HepG2 (cell line): Measurements from ENCODE around the gene CPLX1. TPM values are rescaled to one million over a fixed set of nuclear protein-coding genes. Genes with fewer than 3 reads are reported as not detected.

Experiments
- ATM ChIP-seq: fragments of 450-650 bp; IDR thresholded peaks from 2 replicates; pipeline ENCODE4 v1.7.1; 2017; ENCODE audit warnings: mild to moderate bottlenecking, borderline replicate concordance
- CREB3 ChIP-seq: sonication (generic); formaldehyde crosslinking; IDR thresholded peaks from 2 replicates; pipeline ENCODE4 v1.5.0; 2020; ENCODE audit warnings: missing genetic modification reagents
- FOXO1 ChIP-seq: sonication (generic); formaldehyde crosslinking; IDR thresholded peaks from 2 replicates; pipeline ENCODE4 v1.4.0; 2020; ENCODE audit warnings: missing genetic modification reagents
- KLF11 ChIP-seq: IDR thresholded peaks from 2 replicates; pipeline ENCODE4 v1.6.1; 2016; ENCODE audit warnings: missing compliant biosample characterization
- MBNL3 ChIP-seq: fragments of 250-450 bp; sonication (Bioruptor Pico); conservative IDR thresholded peaks from 2 replicates; pipeline ENCODE4 v1.8.0; 2022; ENCODE audit warnings: mild to moderate bottlenecking, inconsistent platforms
- SALL1 ChIP-seq: sonication (generic); formaldehyde crosslinking; IDR thresholded peaks from 2 replicates; pipeline ENCODE4 v1.8.0; 2022; ENCODE audit warnings: mild to moderate bottlenecking, missing genetic modification reagents
- SSRP1 ChIP-seq: IDR thresholded peaks from 2 replicates; pipeline ENCODE4 v1.6.1; 2016; ENCODE audit warnings: control low read depth
- TAF1 ChIP-seq: sonication (generic); formaldehyde crosslinking; IDR thresholded peaks from 2 replicates; pipeline ENCODE4 v1.4.0; 2020; ENCODE audit warnings: missing genetic modification reagents
- YY1 ChIP-seq: IDR thresholded peaks from 2 replicates; pipeline ENCODE4 v1.6.1; 2011; ENCODE audit warnings: low read length, low read depth, moderate library complexity, mild to moderate bottlenecking; ENCODE audit not compliant: insufficient read depth, insufficient replicate concordance
- ZBTB4 ChIP-seq: sonication (generic); formaldehyde crosslinking; IDR thresholded peaks from 2 replicates; pipeline ENCODE4 v1.4.0; 2020; ENCODE audit warnings: missing genetic modification reagents, mild to moderate bottlenecking, borderline replicate concordance
- ZBTB42 ChIP-seq: sonication (generic); formaldehyde crosslinking; IDR thresholded peaks from 2 replicates; pipeline ENCODE4 v1.5.0; 2020; ENCODE audit warnings: mild to moderate bottlenecking, missing genetic modification reagents
- ZFP82 ChIP-seq: sonication (generic); formaldehyde crosslinking; IDR thresholded peaks from 2 replicates; pipeline ENCODE4 v1.5.1; 2020; ENCODE audit warnings: mild to moderate bottlenecking, missing genetic modification reagents, borderline replicate concordance
- ZNF260 ChIP-seq: sonication (generic); formaldehyde crosslinking; IDR thresholded peaks from 2 replicates; pipeline ENCODE4 v1.4.0; 2020; ENCODE audit warnings: missing genetic modification reagents, low read depth, mild to moderate bottlenecking, borderline replicate concordance
- ZNF605 ChIP-seq: sonication (generic); formaldehyde crosslinking; IDR thresholded peaks from 2 replicates; pipeline ENCODE4 v1.8.0; 2022; ENCODE audit warnings: mild to moderate bottlenecking, missing genetic modification reagents
- ZZZ3 ChIP-seq: sonication (generic); formaldehyde crosslinking; IDR thresholded peaks from 2 replicates; pipeline ENCODE4 v1.4.0; 2020; ENCODE audit warnings: missing genetic modification reagents, mild to moderate bottlenecking, borderline replicate concordance
- polyA plus RNA-seq, 8 experiments: library from polyadenylated mRNA; depleted of rRNA in 3 of 8; stranded (reverse) in 7 of 8; unstranded in 1 of 8; fragments of >200 nt; fragmentation: Illumina TruSeq in 4 of 8; extraction: Trizol in 4 of 8; gene quantifications; 2 replicates each; pipeline versions ENCODE4 v1.2.1 to v1.2.3, GENCODE V29; 2011 to 2016; ENCODE audit warnings: low read depth in 4 of 8, missing spikeins in 1 of 8, mixed read lengths in 1 of 8; ENCODE audit not compliant: insufficient read depth in 1 of 8
- total RNA-seq, 5 experiments: library from RNA; depleted of rRNA; stranded (reverse); fragments of >200 nt; fragmentation: Illumina TruSeq; extraction: Trizol; gene quantifications; 2 replicates each; pipeline ENCODE4 v1.2.3, GENCODE V29; 2016; ENCODE audit warnings: low read depth in 1 of 5
- TF ChIP-seq, protein P1 (sequence below): sonication (generic); formaldehyde crosslinking; IDR thresholded peaks from 2 replicates; pipeline ENCODE4 v1.4.0; 2020; ENCODE audit warnings: low read depth, mild to moderate bottlenecking, missing genetic modification reagents
- TF ChIP-seq, protein P2 (sequence below): IDR thresholded peaks from 2 replicates; pipeline ENCODE4 v1.6.1; 2012; ENCODE audit warnings: inconsistent platforms
- TF ChIP-seq, protein P3 (sequence below): sonication (generic); formaldehyde crosslinking; conservative IDR thresholded peaks from 2 replicates; pipeline ENCODE4 v1.4.0; 2020; ENCODE audit warnings: mild to moderate bottlenecking, missing genetic modification reagents, moderate library complexity

CPLX1 gene
- total and polyA plus RNA-seq, 2 of the 13 experiments (the other 11 are each of a cell fraction or from before 2014, with no cell fraction given) = 0.18 TPM

DNA sequence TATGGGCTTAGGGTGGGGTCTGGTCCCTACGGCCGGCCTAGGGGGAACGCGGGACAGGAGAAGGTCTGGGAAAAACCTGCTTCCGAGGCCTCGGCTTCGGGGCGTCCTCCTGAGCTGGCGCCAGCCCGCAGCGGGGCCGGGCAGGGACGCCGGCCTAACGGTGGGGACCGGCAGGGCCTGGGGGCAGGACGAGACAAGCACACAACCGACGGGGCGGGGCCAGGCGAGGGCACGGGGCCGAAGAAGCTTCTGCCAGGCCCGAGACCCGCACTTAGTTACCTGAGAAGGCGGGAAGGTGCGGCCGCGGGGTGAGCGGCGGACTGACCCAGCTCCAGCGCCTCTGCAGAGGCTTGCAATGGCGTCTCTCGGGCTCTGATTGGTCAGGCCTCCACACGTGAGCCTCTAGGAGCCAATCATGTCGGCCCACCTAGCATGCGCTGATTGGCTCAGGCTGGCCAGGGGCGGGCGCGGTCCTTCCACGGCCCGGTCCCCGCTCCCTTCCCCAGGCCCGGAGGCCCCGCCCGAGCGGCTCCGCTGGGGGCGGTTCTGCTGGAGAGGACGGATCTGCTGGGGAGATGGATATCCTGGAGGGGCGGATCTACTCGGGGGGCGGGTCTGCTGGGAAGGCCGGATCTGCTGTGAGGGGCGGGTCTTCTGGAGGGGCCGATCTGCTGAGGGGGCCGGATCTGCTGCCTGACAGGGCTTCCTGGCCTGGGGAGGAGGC lies 44.3 kb downstream of the CPLX1 start (continued):
- TF ChIP-seq, protein P1, sequence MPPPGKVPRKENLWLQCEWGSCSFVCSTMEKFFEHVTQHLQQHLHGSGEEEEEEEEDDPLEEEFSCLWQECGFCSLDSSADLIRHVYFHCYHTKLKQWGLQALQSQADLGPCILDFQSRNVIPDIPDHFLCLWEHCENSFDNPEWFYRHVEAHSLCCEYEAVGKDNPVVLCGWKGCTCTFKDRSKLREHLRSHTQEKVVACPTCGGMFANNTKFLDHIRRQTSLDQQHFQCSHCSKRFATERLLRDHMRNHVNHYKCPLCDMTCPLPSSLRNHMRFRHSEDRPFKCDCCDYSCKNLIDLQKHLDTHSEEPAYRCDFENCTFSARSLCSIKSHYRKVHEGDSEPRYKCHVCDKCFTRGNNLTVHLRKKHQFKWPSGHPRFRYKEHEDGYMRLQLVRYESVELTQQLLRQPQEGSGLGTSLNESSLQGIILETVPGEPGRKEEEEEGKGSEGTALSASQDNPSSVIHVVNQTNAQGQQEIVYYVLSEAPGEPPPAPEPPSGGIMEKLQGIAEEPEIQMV = peak; percentile 57; the same call in 1 of the 2 replicates
- TF ChIP-seq ZBTB4 (CRISPR knock-in tag) = no peak
- peak; percentile 59 for TF ChIP-seq SALL1
- peak; percentile 91; the same call in 1 of the 2 replicates for TF ChIP-seq ZNF605 (CRISPR knock-in tag)
- TF ChIP-seq, protein P2, sequence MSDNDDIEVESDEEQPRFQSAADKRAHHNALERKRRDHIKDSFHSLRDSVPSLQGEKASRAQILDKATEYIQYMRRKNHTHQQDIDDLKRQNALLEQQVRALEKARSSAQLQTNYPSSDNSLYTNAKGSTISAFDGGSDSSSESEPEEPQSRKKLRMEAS = peak; percentile 40; the same call in 1 of the 2 replicates
- TF ChIP-seq KLF11 = no peak
- 0 out of 2 replicates have a peak, but pooled peaks have one; percentile 46 for TF ChIP-seq ZNF260 (CRISPR knock-in tag)
- TF ChIP-seq MBNL3 (CRISPR knock-in tag) = no peak
- no peak for TF ChIP-seq ZZZ3 (CRISPR knock-in tag)
- 0 out of 2 replicates have a peak, but pooled peaks have one; percentile 72 for TF ChIP-seq CREB3 (CRISPR knock-in tag)
- TF ChIP-seq ZBTB42 (CRISPR knock-in tag) = no peak
- peak; percentile 95 for TF ChIP-seq TAF1 (CRISPR knock-in tag)
- TF ChIP-seq YY1 = peak; percentile 95
- TF ChIP-seq SSRP1 = no peak; the same call in 1 of the 2 replicates
- peak; percentile 32 for TF ChIP-seq FOXO1 (CRISPR knock-in tag)
- TF ChIP-seq, protein P3, sequence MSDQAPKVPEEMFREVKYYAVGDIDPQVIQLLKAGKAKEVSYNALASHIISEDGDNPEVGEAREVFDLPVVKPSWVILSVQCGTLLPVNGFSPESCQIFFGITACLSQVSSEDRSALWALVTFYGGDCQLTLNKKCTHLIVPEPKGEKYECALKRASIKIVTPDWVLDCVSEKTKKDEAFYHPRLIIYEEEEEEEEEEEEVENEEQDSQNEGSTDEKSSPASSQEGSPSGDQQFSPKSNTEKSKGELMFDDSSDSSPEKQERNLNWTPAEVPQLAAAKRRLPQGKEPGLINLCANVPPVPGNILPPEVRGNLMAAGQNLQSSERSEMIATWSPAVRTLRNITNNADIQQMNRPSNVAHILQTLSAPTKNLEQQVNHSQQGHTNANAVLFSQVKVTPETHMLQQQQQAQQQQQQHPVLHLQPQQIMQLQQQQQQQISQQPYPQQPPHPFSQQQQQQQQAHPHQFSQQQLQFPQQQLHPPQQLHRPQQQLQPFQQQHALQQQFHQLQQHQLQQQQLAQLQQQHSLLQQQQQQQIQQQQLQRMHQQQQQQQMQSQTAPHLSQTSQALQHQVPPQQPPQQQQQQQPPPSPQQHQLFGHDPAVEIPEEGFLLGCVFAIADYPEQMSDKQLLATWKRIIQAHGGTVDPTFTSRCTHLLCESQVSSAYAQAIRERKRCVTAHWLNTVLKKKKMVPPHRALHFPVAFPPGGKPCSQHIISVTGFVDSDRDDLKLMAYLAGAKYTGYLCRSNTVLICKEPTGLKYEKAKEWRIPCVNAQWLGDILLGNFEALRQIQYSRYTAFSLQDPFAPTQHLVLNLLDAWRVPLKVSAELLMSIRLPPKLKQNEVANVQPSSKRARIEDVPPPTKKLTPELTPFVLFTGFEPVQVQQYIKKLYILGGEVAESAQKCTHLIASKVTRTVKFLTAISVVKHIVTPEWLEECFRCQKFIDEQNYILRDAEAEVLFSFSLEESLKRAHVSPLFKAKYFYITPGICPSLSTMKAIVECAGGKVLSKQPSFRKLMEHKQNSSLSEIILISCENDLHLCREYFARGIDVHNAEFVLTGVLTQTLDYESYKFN (CRISPR knock-in tag) = no peak
- peak; percentile 70 for TF ChIP-seq ZFP82 (CRISPR knock-in tag)
- no peak for TF ChIP-seq ATM
